ENCODE data around the gene CHST8. TPM values are rescaled to one million over a fixed set of nuclear protein-coding genes. Genes with fewer than 3 reads are reported as not detected.

The CHST8 gene
- total RNA-seq, 1 donor from 2014 or later, result not detected

DNA sequence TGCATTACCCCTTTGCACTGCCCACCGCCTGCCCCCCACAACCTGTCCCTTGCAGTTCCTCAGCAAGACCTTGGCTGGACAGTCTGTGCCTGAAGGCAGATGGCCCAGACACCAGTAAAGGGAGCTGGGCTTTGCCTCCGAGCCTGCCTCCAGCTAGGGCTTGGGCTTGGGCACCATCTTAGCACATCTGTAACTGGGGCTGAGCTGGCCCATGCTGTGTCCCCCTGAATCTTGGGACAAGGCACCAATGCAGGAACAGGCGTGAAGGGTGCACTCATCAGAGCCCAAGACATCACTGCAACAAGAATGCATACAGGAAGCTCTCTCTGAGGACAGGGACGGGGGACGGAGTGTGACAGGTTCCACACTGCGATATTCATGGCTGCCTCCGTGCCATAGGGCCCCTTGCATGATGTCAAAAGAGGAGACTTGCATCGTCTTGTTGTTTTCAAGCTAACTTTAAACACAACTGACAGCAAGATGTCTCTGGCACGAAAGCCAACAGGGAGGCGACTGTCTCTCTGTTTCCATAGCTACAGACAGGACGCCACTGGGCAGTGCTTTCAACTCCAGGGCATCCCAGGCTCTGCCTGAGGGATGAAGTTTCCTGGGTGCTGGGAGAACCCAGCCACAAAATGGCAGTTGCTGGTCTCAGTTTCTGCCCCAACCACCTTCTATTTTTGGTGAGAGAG lies 8.7 kb upstream of the CHST8 start:
- Histone ChIP-seq H4K20me1 (ENCODE audit: insufficient read depth, low read length) (no peaks in the 10 kb centered on the region), H3K9me3 (ENCODE audit: insufficient read depth, low read depth, low read length) (no peaks in the 10 kb centered on the region), H3K9ac (ENCODE audit: low read length) (no peak overlapping the region), H3K36me3 (ENCODE audit: insufficient read depth, low read length) (no peaks in the 10 kb centered on the region), H3K27ac (ENCODE audit: low read depth, low read length) (no peak overlapping the region), H3K27me3 (ENCODE audit: insufficient read depth, low read length) (no peaks in the 10 kb centered on the region), H3K4me2 (ENCODE audit: low read length) (no peak overlapping the region), H3K4me1 (ENCODE audit: insufficient read depth, low read length) (no peaks in the 10 kb centered on the region), H3K4me3 (ENCODE audit: insufficient read depth, low read depth, low read length) (no peak overlapping the region), H2AFZ (ENCODE audit: low read depth, low read length) (no peak overlapping the region), H3K79me2 (ENCODE audit: insufficient read depth, low read length) (no peaks in the 10 kb centered on the region)
- Mint-ChIP-seq H3K4me3 (ENCODE audit: unreplicated experiment) (no peak overlapping the region), H3K9me3 (ENCODE audit: unreplicated experiment) (peaks cover 16% of the 10 kb centered on the region), H3K4me1 (ENCODE audit: low read depth, unreplicated experiment) (no peaks in the 10 kb centered on the region), H3K27me3 (ENCODE audit: low read depth, unreplicated experiment) (peaks cover 61% of the 10 kb centered on the region), H3K36me3 (ENCODE audit: low read depth, unreplicated experiment) (no peaks in the 10 kb centered on the region), H3K27ac (ENCODE audit: unreplicated experiment) (no peak overlapping the region)
- no peak for TF ChIP-seq EZH2 (IDR thresholded peaks at IDR 0.05; ENCODE audit: insufficient read depth, low read length)
- TF ChIP-seq, protein P1, sequence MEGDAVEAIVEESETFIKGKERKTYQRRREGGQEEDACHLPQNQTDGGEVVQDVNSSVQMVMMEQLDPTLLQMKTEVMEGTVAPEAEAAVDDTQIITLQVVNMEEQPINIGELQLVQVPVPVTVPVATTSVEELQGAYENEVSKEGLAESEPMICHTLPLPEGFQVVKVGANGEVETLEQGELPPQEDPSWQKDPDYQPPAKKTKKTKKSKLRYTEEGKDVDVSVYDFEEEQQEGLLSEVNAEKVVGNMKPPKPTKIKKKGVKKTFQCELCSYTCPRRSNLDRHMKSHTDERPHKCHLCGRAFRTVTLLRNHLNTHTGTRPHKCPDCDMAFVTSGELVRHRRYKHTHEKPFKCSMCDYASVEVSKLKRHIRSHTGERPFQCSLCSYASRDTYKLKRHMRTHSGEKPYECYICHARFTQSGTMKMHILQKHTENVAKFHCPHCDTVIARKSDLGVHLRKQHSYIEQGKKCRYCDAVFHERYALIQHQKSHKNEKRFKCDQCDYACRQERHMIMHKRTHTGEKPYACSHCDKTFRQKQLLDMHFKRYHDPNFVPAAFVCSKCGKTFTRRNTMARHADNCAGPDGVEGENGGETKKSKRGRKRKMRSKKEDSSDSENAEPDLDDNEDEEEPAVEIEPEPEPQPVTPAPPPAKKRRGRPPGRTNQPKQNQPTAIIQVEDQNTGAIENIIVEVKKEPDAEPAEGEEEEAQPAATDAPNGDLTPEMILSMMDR (IDR thresholded peaks at IDR 0.05; ENCODE audit: insufficient read depth, low read depth, low read length), result no peak
- FAIRE-seq (no peak), DNase-seq (ENCODE audit: low read depth) (no peak)

DNA sequence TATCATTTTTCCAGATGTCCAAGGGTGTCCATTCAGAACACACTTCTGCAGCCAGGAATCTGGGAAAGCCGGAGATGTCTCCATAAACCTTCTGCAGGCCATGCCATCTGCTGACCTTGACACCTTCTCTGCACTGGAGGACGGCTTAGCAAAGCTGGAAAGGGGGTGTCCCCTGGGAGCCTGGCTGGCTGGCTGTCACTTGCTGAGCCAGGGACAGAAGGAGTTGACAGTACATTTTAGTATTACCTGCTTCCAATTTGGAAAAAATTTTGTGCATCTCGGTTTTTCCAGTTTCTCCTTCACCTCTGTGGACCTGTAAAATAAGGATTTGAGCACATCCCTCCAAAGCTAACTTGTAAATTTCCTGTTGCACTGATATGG lies 8.1 kb upstream of the CHST8 start:
- Histone ChIP-seq H2AFZ (ENCODE audit: low read depth, low read length) (no peak overlapping the region), H4K20me1 (ENCODE audit: insufficient read depth, low read length) (no peaks in the 10 kb centered on the region), H3K36me3 (ENCODE audit: insufficient read depth, low read length) (no peaks in the 10 kb centered on the region), H3K27me3 (ENCODE audit: insufficient read depth, low read length) (no peaks in the 10 kb centered on the region), H3K4me1 (ENCODE audit: insufficient read depth, low read length) (no peaks in the 10 kb centered on the region), H3K9ac (ENCODE audit: low read length) (no peak overlapping the region), H3K27ac (ENCODE audit: low read depth, low read length) (no peak overlapping the region), H3K4me2 (ENCODE audit: low read length) (no peak overlapping the region), H3K79me2 (ENCODE audit: insufficient read depth, low read length) (no peaks in the 10 kb centered on the region), H3K4me3 (ENCODE audit: insufficient read depth, low read depth, low read length) (no peak overlapping the region), H3K9me3 (ENCODE audit: insufficient read depth, low read depth, low read length) (no peaks in the 10 kb centered on the region)
- no peak overlapping the region for H3K4me3 Mint-ChIP-seq (ENCODE audit: unreplicated experiment)
- no peak for DNase-seq (ENCODE audit: low read depth)
- TF ChIP-seq EZH2 (IDR thresholded peaks at IDR 0.05; ENCODE audit: insufficient read depth, low read length), result no peak
- TF ChIP-seq, protein P1 (IDR thresholded peaks at IDR 0.05; ENCODE audit: insufficient read depth, low read depth, low read length), result no peak
- no peaks in the 10 kb centered on the region for H3K4me1 Mint-ChIP-seq (ENCODE audit: low read depth, unreplicated experiment)
- no peak for FAIRE-seq
- peaks cover 66% of the 10 kb centered on the region for H3K27me3 Mint-ChIP-seq (ENCODE audit: low read depth, unreplicated experiment)
- no peaks in the 10 kb centered on the region for H3K36me3 Mint-ChIP-seq (ENCODE audit: low read depth, unreplicated experiment)
- H3K9me3 Mint-ChIP-seq (ENCODE audit: unreplicated experiment), result peaks cover 16% of the 10 kb centered on the region
- H3K27ac Mint-ChIP-seq (ENCODE audit: unreplicated experiment), result no peak overlapping the region

DNA sequence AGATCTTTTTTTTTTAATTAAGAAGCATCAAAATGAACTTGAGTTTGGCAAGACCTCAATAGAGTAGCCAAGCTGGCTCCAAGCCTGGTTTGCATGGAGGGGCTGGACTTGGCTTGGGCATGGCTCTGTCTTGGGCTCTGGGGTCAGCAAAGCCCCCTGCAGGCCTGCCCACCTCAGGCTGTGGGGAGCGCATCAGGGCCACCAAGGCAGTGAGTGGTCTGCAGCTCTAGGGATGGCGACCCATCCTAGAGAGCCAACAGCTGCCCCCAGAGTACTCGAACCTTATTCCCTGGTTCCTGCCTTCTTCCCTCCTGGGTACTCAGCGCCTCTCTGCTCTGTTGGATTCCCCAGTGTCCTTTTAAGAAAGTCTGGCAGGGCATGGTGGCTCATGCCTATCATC lies 5.4 kb upstream of the CHST8 start:
- H3K4me1 ChIP-seq (ENCODE audit: insufficient read depth, low read length), result no peaks in the 10 kb centered on the region
- peaks cover 87% of the 10 kb centered on the region for H3K27me3 Mint-ChIP-seq (ENCODE audit: low read depth, unreplicated experiment)
- no peak overlapping the region for H2AFZ ChIP-seq (ENCODE audit: low read depth, low read length)
- H3K27ac Mint-ChIP-seq (ENCODE audit: unreplicated experiment), result no peak overlapping the region
- no peak overlapping the region for H3K4me3 Mint-ChIP-seq (ENCODE audit: unreplicated experiment)
- no peaks in the 10 kb centered on the region for H3K9me3 Mint-ChIP-seq (ENCODE audit: unreplicated experiment)
- H3K4me2 ChIP-seq (ENCODE audit: low read length), result no peak overlapping the region
- TF ChIP-seq, protein P1 (IDR thresholded peaks at IDR 0.05; ENCODE audit: insufficient read depth, low read depth, low read length), result no peak
- no peak for TF ChIP-seq EZH2 (IDR thresholded peaks at IDR 0.05; ENCODE audit: insufficient read depth, low read length)
- no peak overlapping the region for H3K9ac ChIP-seq (ENCODE audit: low read length)
- peaks cover 13% of the 10 kb centered on the region for H3K27me3 ChIP-seq (ENCODE audit: insufficient read depth, low read length)
- H3K79me2 ChIP-seq (ENCODE audit: insufficient read depth, low read length), result no peaks in the 10 kb centered on the region
- no peak overlapping the region for H3K27ac ChIP-seq (ENCODE audit: low read depth, low read length)
- no peak for DNase-seq (ENCODE audit: low read depth)
- H3K9me3 ChIP-seq (ENCODE audit: insufficient read depth, low read depth, low read length), result no peaks in the 10 kb centered on the region
- no peaks in the 10 kb centered on the region for H3K36me3 ChIP-seq (ENCODE audit: insufficient read depth, low read length)
- H4K20me1 ChIP-seq (ENCODE audit: insufficient read depth, low read length), result no peaks in the 10 kb centered on the region
- FAIRE-seq, result no peak
- no peaks in the 10 kb centered on the region for H3K36me3 Mint-ChIP-seq (ENCODE audit: low read depth, unreplicated experiment)
- H3K4me1 Mint-ChIP-seq (ENCODE audit: low read depth, unreplicated experiment), result no peaks in the 10 kb centered on the region
- H3K4me3 ChIP-seq (ENCODE audit: insufficient read depth, low read depth, low read length), result no peak overlapping the region
